ENCODE data around the gene CYP2J2.

DNA sequence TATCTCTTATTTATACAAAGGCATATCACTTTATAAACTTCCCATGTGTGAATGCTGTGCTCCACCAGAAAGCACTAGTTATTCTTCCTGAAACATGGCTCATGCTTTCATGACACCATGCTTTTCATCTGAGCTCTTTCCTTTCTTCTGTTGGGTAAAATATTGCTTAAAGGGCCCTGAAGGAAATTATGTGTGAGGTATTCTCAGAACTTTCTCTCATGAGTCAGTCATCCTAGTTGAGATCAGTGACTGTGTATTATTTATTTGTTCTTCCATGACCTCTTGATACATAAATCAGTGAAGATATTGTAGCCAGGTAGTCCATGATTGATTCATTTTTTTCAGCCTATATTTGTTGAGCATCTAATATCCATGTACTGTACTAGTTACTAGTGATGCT lies 54.8 kb downstream of the CYP2J2 start:
- TF ChIP-seq POLR2A (IDR thresholded peaks at IDR 0.05) (no peak), CTCF (IDR thresholded peaks at IDR 0.05) (no peak)
